HG02938 (cell line): ENCODE results near the gene ALOX12.
"Not testable (repeated sequence)": the region's sequence is repeated elsewhere in the genome, so short reads cannot be mapped to it uniquely, and the experiment has no call there.

ENCODE experiments used
- ATAC-seq: cut with Tn5 transposase; IDR thresholded peaks from one replicate; pipeline ENCODE4 v1.9.1; 2021; ENCODE audit warnings: mild to moderate bottlenecking, moderate library complexity; ENCODE audit not compliant: unreplicated experiment

The ALOX12 gene

GRCh38 chr17:6995500-6996255 lies at the start of gene ALOX12:
Gene ALOX12, plus strand, starts transcription at chr17:6996049. Its CDS starts 69 bp downstream, at chr17:6996118.
- no peak for ATAC-seq

GRCh38 chr17:6947745-6948144 lies 48.1 kb upstream of the ALOX12 start:
- ATAC-seq, result no peak

GRCh38 chr17:6948562-6948961 lies 47.3 kb upstream of the ALOX12 start:
- ATAC-seq, result no peak

- no peak for ATAC-seq
Measured at GRCh38 chr17:6948976-6949375, 46.9 kb upstream of the ALOX12 start.

GRCh38 chr17:6950938-6951337 lies 44.9 kb upstream of the ALOX12 start:
- ATAC-seq, result not testable (repeated sequence)

- no peak for ATAC-seq
Measured at GRCh38 chr17:6953689-6954088, 42.2 kb upstream of the ALOX12 start.

GRCh38 chr17:6959700-6960099 lies 36.1 kb upstream of the ALOX12 start:
- no peak for ATAC-seq

- ATAC-seq, result no peak
Measured at GRCh38 chr17:6969323-6969726, 26.5 kb upstream of the ALOX12 start.

GRCh38 chr17:6970992-6971391 lies 24.9 kb upstream of the ALOX12 start:
- no peak for ATAC-seq

GRCh38 chr17:6979440-6979839 lies 16.4 kb upstream of the ALOX12 start:
- not testable (repeated sequence) for ATAC-seq

GRCh38 chr17:6981426-6981825 lies 14.4 kb upstream of the ALOX12 start:
- ATAC-seq, result no peak

- no peak for ATAC-seq
Measured at GRCh38 chr17:6985266-6985665, 10.6 kb upstream of the ALOX12 start.

- ATAC-seq, result no peak
Measured at GRCh38 chr17:6986676-6987075, 9.2 kb upstream of the ALOX12 start.

GRCh38 chr17:6989779-6990178 lies 6.1 kb upstream of the ALOX12 start:
- ATAC-seq, result no peak

- ATAC-seq, result not testable (repeated sequence)
Measured at GRCh38 chr17:6993613-6994056, 2.2 kb upstream of the ALOX12 start.

- ATAC-seq, result no peak
Measured at GRCh38 chr17:6994118-6994598, 1.7 kb upstream of the ALOX12 start.

- ATAC-seq, result no peak
Measured at GRCh38 chr17:6994666-6995256, 1.1 kb upstream of the ALOX12 start.

GRCh38 chr17:6996256-6997011 lies 585 bp downstream of the ALOX12 start:
- no peak for ATAC-seq

GRCh38 chr17:6997171-6997570 lies 1.3 kb downstream of the ALOX12 start:
- no peak for ATAC-seq

- no peak for ATAC-seq
Measured at GRCh38 chr17:6998855-6999508, 3.1 kb downstream of the ALOX12 start.

- ATAC-seq, result no peak
Measured at GRCh38 chr17:7001318-7001961, 5.6 kb downstream of the ALOX12 start.
